ENCODE measurements around the gene LRBA. TPM values are rescaled to one million over a fixed set of nuclear protein-coding genes. Genes with fewer than 3 reads are reported as not detected.

Gene LRBA
- total RNA-seq, 1 experiment from 2014 or later: 69.1 TPM

- ChIA-PET POLR2A (no interaction called here), CTCF (no interaction called here)
- Mint-ChIP-seq H3K27me3 (ENCODE audit: low read depth) (no peaks in the 10 kb centered on the region), H3K36me3 (peaks cover 6% of the 10 kb centered on the region), H3K9me3 (no peaks in the 10 kb centered on the region), H3K4me1 (no peaks in the 10 kb centered on the region), H3K27ac (peak overlapping the region; percentile 69; the same call in 1 of the 2 replicates), H3K4me3 (no peak overlapping the region)
- no peak for ATAC-seq
- no peak for TF ChIP-seq AR (CRISPR knock-in tag; IDR thresholded peaks at IDR 0.05)
- no peak for TF ChIP-seq CREM (CRISPR knock-in tag; IDR thresholded peaks at IDR 0.05)
- TF ChIP-seq ATF3 (CRISPR knock-in tag; conservative IDR thresholded peaks at IDR 0.05): no peak
- TF ChIP-seq USF2 (CRISPR knock-in tag; IDR thresholded peaks at IDR 0.05): no peak
- TF ChIP-seq E2F5 (CRISPR knock-in tag; IDR thresholded peaks at IDR 0.05): no peak
- TF ChIP-seq ZNF425 (CRISPR knock-in tag; conservative IDR thresholded peaks at IDR 0.05): no peak
- TF ChIP-seq AFF4 (CRISPR knock-in tag; IDR thresholded peaks at IDR 0.05; ENCODE audit: borderline replicate concordance): no peak
- no peak for TF ChIP-seq IRF2 (CRISPR knock-in tag; IDR thresholded peaks at IDR 0.05; ENCODE audit: borderline replicate concordance, low read depth)
- TF ChIP-seq TEAD1 (CRISPR knock-in tag; IDR thresholded peaks at IDR 0.05): no peak
- TF ChIP-seq JUN (CRISPR knock-in tag; IDR thresholded peaks at IDR 0.05): no peak
- no peak for TF ChIP-seq CTCF (IDR thresholded peaks at IDR 0.05)
- TF ChIP-seq FOXP1 (CRISPR knock-in tag; IDR thresholded peaks at IDR 0.05; ENCODE audit: borderline replicate concordance): no peak
- TF ChIP-seq ATF6 (CRISPR knock-in tag; IDR thresholded peaks at IDR 0.05): no peak
- no peak for TF ChIP-seq STAT6 (CRISPR knock-in tag; conservative IDR thresholded peaks at IDR 0.05; ENCODE audit: low read depth)
- no peak for TF ChIP-seq HMGXB4 (CRISPR knock-in tag; IDR thresholded peaks at IDR 0.05)
- no peak for TF ChIP-seq ZNF232 (CRISPR knock-in tag; IDR thresholded peaks at IDR 0.05)
- no peak for DNase-seq (ENCODE audit: low spot score)
These were observed 128.5 kb downstream of the LRBA start for GRCh38 chr4:150886597-150886996.
